ENCODE measurements around the gene SLC51B. TPM values are rescaled to one million over a fixed set of nuclear protein-coding genes. Genes with fewer than 3 reads are reported as not detected.

Gene SLC51B
- total and polyA plus RNA-seq, 10 of the 15 experiments (the other 5 are each of a cell fraction or from before 2014, with no cell fraction given) = 0.05 to 0.17 (median 0.13) TPM; not detected in 7

- no peak for TF ChIP-seq FOXM1 (IDR thresholded peaks at IDR 0.05; ENCODE audit: low read depth, low read length)
- no peak for TF ChIP-seq HSF1 (IDR thresholded peaks at IDR 0.05; ENCODE audit: low read depth, low read length)
- TF ChIP-seq ZNF274 (IDR thresholded peaks at IDR 0.05; ENCODE audit: insufficient read depth, insufficient read length) = no peak
- no peak for TF ChIP-seq ZSCAN29 (IDR thresholded peaks at IDR 0.05)
- TF ChIP-seq RB1 (IDR thresholded peaks at IDR 0.05; ENCODE audit: borderline replicate concordance) = peak; percentile 78; the same call in 1 of the 2 replicates
- no peak for TF ChIP-seq ZBED1 (IDR thresholded peaks at IDR 0.05; ENCODE audit: borderline replicate concordance)
- no peak for TF ChIP-seq CHD2 (IDR thresholded peaks at IDR 0.05; ENCODE audit: borderline replicate concordance, low read depth, low read length)
- no peak for TF ChIP-seq RELB (IDR thresholded peaks at IDR 0.05; ENCODE audit: low read depth)
- TF ChIP-seq NFIC (IDR thresholded peaks at IDR 0.05; ENCODE audit: low read depth, low read length) = no peak
- TF ChIP-seq BMI1 (IDR thresholded peaks at IDR 0.05; ENCODE audit: borderline replicate concordance) = no peak
- TF ChIP-seq RELA (IDR thresholded peaks at IDR 0.05; ENCODE audit: borderline replicate concordance, partially characterized antibody) = no peak
- TF ChIP-seq GATAD2B (conservative IDR thresholded peaks at IDR 0.05; ENCODE audit: low read depth) = peak; percentile 86
- TF ChIP-seq ZNF217 (IDR thresholded peaks at IDR 0.05) = peak; percentile 39; the same call in 1 of the 2 replicates
- TF ChIP-seq STAT1 (conservative IDR thresholded peaks at IDR 0.05) = no peak
- no peak for TF ChIP-seq MYB (IDR thresholded peaks at IDR 0.05; ENCODE audit: borderline replicate concordance, low read depth, low read length)
- no peak for TF ChIP-seq WRNIP1 (IDR thresholded peaks at IDR 0.05; ENCODE audit: borderline replicate concordance, low read depth, low read length)
- TF ChIP-seq, protein P1, sequence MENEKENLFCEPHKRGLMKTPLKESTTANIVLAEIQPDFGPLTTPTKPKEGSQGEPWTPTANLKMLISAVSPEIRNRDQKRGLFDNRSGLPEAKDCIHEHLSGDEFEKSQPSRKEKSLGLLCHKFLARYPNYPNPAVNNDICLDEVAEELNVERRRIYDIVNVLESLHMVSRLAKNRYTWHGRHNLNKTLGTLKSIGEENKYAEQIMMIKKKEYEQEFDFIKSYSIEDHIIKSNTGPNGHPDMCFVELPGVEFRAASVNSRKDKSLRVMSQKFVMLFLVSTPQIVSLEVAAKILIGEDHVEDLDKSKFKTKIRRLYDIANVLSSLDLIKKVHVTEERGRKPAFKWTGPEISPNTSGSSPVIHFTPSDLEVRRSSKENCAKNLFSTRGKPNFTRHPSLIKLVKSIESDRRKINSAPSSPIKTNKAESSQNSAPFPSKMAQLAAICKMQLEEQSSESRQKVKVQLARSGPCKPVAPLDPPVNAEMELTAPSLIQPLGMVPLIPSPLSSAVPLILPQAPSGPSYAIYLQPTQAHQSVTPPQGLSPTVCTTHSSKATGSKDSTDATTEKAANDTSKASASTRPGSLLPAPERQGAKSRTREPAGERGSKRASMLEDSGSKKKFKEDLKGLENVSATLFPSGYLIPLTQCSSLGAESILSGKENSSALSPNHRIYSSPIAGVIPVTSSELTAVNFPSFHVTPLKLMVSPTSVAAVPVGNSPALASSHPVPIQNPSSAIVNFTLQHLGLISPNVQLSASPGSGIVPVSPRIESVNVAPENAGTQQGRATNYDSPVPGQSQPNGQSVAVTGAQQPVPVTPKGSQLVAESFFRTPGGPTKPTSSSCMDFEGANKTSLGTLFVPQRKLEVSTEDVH (IDR thresholded peaks at IDR 0.05; ENCODE audit: low read depth, partially characterized antibody) = no peak
- no peak for TF ChIP-seq BCLAF1 (IDR thresholded peaks at IDR 0.05)
- 0 out of 2 replicates have a peak, but pooled peaks have one; percentile 17 for TF ChIP-seq PAX5 (IDR thresholded peaks at IDR 0.05; ENCODE audit: borderline replicate concordance, low read depth, low read length)
- peak; percentile 35; the same call in 1 of the 2 replicates for TF ChIP-seq RUNX3 (IDR thresholded peaks at IDR 0.05; ENCODE audit: low read length)
These were observed 16.1 kb upstream of the SLC51B start, which contains the start of gene MTFMT (continued) for GRCh38 chr15:65028921-65029735.
